ENCODE data around the gene ATG4C. TPM values are rescaled to one million over a fixed set of nuclear protein-coding genes. Genes with fewer than 3 reads are reported as not detected.

ATG4C gene
- total RNA-seq, 1 donor from 2014 or later = 13.7 TPM

- H3K27me3 ChIP-seq = peaks cover 4% of the 10 kb centered on the region
- H3K27ac ChIP-seq = no peak overlapping the region
- intact Hi-C loops (cut with DNase I) = no loop called here
- TF ChIP-seq CTCF (IDR thresholded peaks at IDR 0.05) = no peak
- no peak overlapping the region for H3K4me3 ChIP-seq
- no peaks in the 10 kb centered on the region for H3K4me1 ChIP-seq
- DNase-seq (no peak), ATAC-seq (no peak)
- H3K36me3 ChIP-seq = no peaks in the 10 kb centered on the region
- no peaks in the 10 kb centered on the region for H3K9me3 ChIP-seq
These were observed 93.6 kb downstream of the ATG4C start for GRCh38 chr1:62877579-62877978.

- ATAC-seq = no peak
- Histone ChIP-seq H3K4me3 (no peak overlapping the region), H3K27ac (no peak overlapping the region), H3K27me3 (no peaks in the 10 kb centered on the region), H3K36me3 (no peaks in the 10 kb centered on the region), H3K4me1 (no peaks in the 10 kb centered on the region), H3K9me3 (no peaks in the 10 kb centered on the region)
- TF ChIP-seq CTCF (IDR thresholded peaks at IDR 0.05) = no peak
- no peak for DNase-seq
- intact Hi-C loops (cut with DNase I) = no loop called here
These were observed 96.0 kb downstream of the ATG4C start for GRCh38 chr1:62879962-62880361.

GRCh38 chr1:62882201-62883104 is 98.5 kb downstream of the ATG4C start:
- no peaks in the 10 kb centered on the region for H3K4me1 ChIP-seq
- DNase-seq = no peak
- no peak for TF ChIP-seq CTCF (IDR thresholded peaks at IDR 0.05)
- no peaks in the 10 kb centered on the region for H3K36me3 ChIP-seq
- H3K27me3 ChIP-seq = no peaks in the 10 kb centered on the region
- no peak overlapping the region for H3K27ac ChIP-seq
- intact Hi-C loops (cut with DNase I) = no loop called here
- ATAC-seq = no peak
- H3K4me3 ChIP-seq = no peak overlapping the region
- H3K9me3 ChIP-seq = no peaks in the 10 kb centered on the region

GRCh38 chr1:62884156-62884740 is 100.3 kb downstream of the ATG4C start:
- intact Hi-C loops (cut with DNase I) = no loop called here
- ATAC-seq (no peak), DNase-seq (no peak)
- H3K9me3 ChIP-seq = no peaks in the 10 kb centered on the region
- H3K36me3 ChIP-seq = no peaks in the 10 kb centered on the region
- H3K4me1 ChIP-seq = no peaks in the 10 kb centered on the region
- no peak for TF ChIP-seq CTCF (IDR thresholded peaks at IDR 0.05)
- no peaks in the 10 kb centered on the region for H3K27me3 ChIP-seq
- no peak overlapping the region for H3K27ac ChIP-seq
- H3K4me3 ChIP-seq = no peak overlapping the region

- Histone ChIP-seq H3K27ac (no peak overlapping the region), H3K27me3 (no peaks in the 10 kb centered on the region), H3K4me3 (no peak overlapping the region), H3K4me1 (no peaks in the 10 kb centered on the region), H3K36me3 (no peaks in the 10 kb centered on the region), H3K9me3 (no peaks in the 10 kb centered on the region)
- ATAC-seq = no peak
- DNase-seq = no peak
- intact Hi-C loops (cut with DNase I) = no loop called here
- TF ChIP-seq CTCF (IDR thresholded peaks at IDR 0.05) = no peak
These were observed 104.0 kb downstream of the ATG4C start for GRCh38 chr1:62887799-62888507.

Measured in upper lobe of right lung (tissue), 1 donor.